Heart left ventricle (tissue), 16 donors: Measurements from ENCODE around the gene C10orf143. TPM values are rescaled to one million over a fixed set of nuclear protein-coding genes. Genes with fewer than 3 reads are reported as not detected.
A peak's percentile ranks its signal among the peaks of the same experiment; 100 is the strongest.

Source experiments
- ATAC-seq, 4 donors: fragments of 200-7000 bp; cut with Tn5 transposase; one replicate each; pipeline ENCODE4 v1.9.1; 2020 to 2022; ENCODE audit warnings: moderate library complexity in 4 of 4, mild to moderate bottlenecking in 3 of 4, moderate number of reproducible peaks in 1 of 4
- DNase-seq, 5 donors: peaks; one replicate each; pipeline ENCODE4 v3.0.0-alpha.2; 2020
- H3K27ac ChIP-seq, 12 donors: fragments of 200-600 bp; sonication (generic) in 4 of 12; one replicate each; pipeline versions ENCODE4 v1.5.0 to v1.8.0; 2016 to 2022; ENCODE audit warnings: mild to moderate bottlenecking in 2 of 12
- H3K27me3 ChIP-seq, 9 donors: fragments of 200-600 bp; sonication (generic) in 2 of 9; one replicate each; pipeline versions ENCODE4 v1.5.1 to v1.8.0; 2016 to 2022; ENCODE audit warnings: mild to moderate bottlenecking in 3 of 9
- H3K36me3 ChIP-seq, 9 donors: fragments of 200-600 bp; sonication (generic) in 2 of 9; one replicate each; pipeline versions ENCODE4 v1.5.0 to v1.8.0; 2018 to 2022; ENCODE audit warnings: mild to moderate bottlenecking in 2 of 9
- H3K4me1 ChIP-seq, 12 donors: fragments of 200-600 bp; sonication (generic) in 4 of 12; one replicate each; pipeline versions ENCODE4 v1.5.0 to v1.8.0; 2016 to 2022; ENCODE audit warnings: mild to moderate bottlenecking in 3 of 12
- H3K4me3 ChIP-seq, 12 donors: fragments of 200-600 bp; sonication (generic) in 4 of 12; one replicate each; pipeline versions ENCODE4 v1.5.0 to v1.8.0; 2017 to 2022; ENCODE audit warnings: mild to moderate bottlenecking in 9 of 12, moderate library complexity in 4 of 12
- H3K9me3 ChIP-seq, 12 donors: fragments of 200-600 bp; sonication (generic) in 4 of 12; one replicate each; pipeline versions ENCODE4 v1.5.0 to v1.8.0; 2016 to 2022; ENCODE audit warnings: mild to moderate bottlenecking in 1 of 12
- CTCF ChIP-seq, 12 donors: fragments of 200-600 bp; sonication (generic) in 4 of 12; IDR thresholded peaks; one replicate each; pipeline versions ENCODE4 v1.5.0 to v1.8.0; 2018 to 2022; ENCODE audit warnings: antibody characterized with exemption in 12 of 12, mild to moderate bottlenecking in 5 of 12
- POLR2A ChIP-seq, 2 donors: fragments of 450-650 bp; IDR thresholded peaks; one replicate each; pipeline ENCODE4 v1.6.1; 2017; ENCODE audit warnings: antibody characterized with exemption in 2 of 2, mild to moderate bottlenecking in 2 of 2, moderate library complexity in 2 of 2
- WGBS, 4 donors: extraction: QIAGEN DNeasy Blood & Tissue Kit in 2 of 4; methylation state at CpG; one replicate each; pipeline versions ENCODE4 v1.1.5 to v1.1.7; 2013 to 2018; 5-methylcytosine and 5-hydroxymethylcytosine counted together
- intact Hi-C, 10 donors: fragments of 100-400 bp; cut with DNase I; formaldehyde crosslinking; loops; one replicate each; pipeline versions ENCODE4 v1.11.1 to v1.14.2; 2022
- polyA plus RNA-seq, 2 donors: library from polyadenylated mRNA; stranded (reverse); fragments of 200-250 nt; gene quantifications; one replicate each; pipeline ENCODE4 v1.2.3, GENCODE V29; 2013
- total RNA-seq, 9 donors: library from RNA; depleted of rRNA in 2 of 9; stranded (reverse); fragments of >200 nt in 2 of 9; fragmentation: NEBNext Ultra II Directional in 3 of 9; extraction: Animal tissue kit (Norgen Biotek cat#: 25700) in 3 of 9; gene quantifications; one replicate each; pipeline versions ENCODE4 v1.1.0 to v1.2.4, GENCODE V29; 2016 to 2023
- donor health status: ischemic (EF 13 %, LVEDD 7.1; RV severe dilation, severe dysfunction).
- donor health status: healthy with polysubstance abuse.
- donor health status: DM: no; HTN: yes; CAD: no.
- donor health status: DM: no; HTN: no; CAD: no.
- donor health status: ischemic (EF 25% LVEDD 6.9; RV normal size, moderate dysfunction).
- donor health status: ischemic (EF 25% LVEDD 5.7; RV mildly dilated, moderate dysfunction).
- donor health status: healthy.
- donor health status: DM: yes; HTN: yes; CAD: no.
- donor health status: ischemic (EF 35%, LVEDD 5.7; RV mildly dilated, moderate dysfunction).
- donor health status: nonischemic (EF 11% LVEDD 7.7; RV severe dilation, severe dysfunction).
- donor health status: DM: yes; HTN: yes; CAD: no.
- donor health status: PGD.
- donor health status: ischemic (EF 29% LVEDD 5.4; RV normal size, mild dysfunction).
- donor health status: nonischemic (EF 23%, LVEDD 6.1; RV moderate dilation, normal function).

Gene C10orf143
- total and polyA plus RNA-seq, 11 donors: 0.32 to 3.7 (median 1.6) TPM; not detected in 1

DNA sequence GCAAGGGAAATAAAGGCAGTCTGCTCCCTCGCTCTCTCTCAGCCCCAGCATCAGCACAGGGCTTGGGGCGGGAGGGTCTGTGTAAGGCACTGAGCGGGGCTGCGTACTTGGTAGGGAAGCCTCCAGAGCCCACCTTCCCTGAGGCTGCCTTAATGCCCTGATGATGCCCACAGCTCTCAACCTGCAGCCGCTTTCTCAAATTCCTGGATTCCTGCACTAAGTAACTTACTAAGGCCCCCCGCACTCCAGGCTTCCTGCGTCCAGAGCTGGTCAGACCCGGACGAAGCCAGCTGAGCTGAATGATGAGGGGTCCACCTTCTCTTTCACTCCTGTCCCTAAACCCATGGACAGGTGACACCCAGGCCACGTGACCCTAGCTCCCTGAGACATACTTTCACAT lies 63.3 kb downstream of the C10orf143 start:
- H3K27me3 ChIP-seq: peaks cover 0 to 50% (median 3%) of the 10 kb centered on the region in 9 donors
- H3K4me3 ChIP-seq: no peak overlapping the region
- intact Hi-C loops: no loop called here

DNA sequence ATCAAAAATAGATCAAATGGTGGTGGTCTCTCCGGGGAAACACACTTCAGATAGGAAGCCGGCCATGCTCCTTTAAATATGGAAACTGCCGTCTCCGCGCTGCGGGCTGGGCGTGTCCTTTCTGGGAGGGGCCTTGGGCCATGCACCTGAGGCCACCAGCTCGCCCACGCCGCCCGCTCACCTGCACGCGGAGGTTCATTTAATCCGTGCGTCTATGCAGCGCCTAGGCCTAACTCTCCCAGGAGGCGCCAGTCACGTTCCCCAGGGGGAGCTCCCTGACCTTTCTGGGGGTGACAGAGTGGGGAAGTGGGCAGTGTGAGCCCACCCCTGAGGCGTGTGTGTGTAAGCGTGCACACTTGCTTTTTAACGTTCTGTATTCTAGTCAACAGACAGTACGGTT lies 64.0 kb downstream of the C10orf143 start:
- intact Hi-C loops: no loop called here
- TF ChIP-seq POLR2A (IDR thresholded peaks at IDR 0.05) (no peak), CTCF (IDR thresholded peaks at IDR 0.05) (no peak)
- Histone ChIP-seq H3K27me3 (peaks cover 0 to 47% (median 3%) of the 10 kb centered on the region in 9 donors), H3K9me3 (no peaks in the 10 kb centered on the region), H3K27ac (no peak overlapping the region), H3K4me1 (no peaks in the 10 kb centered on the region), H3K36me3 (no peaks in the 10 kb centered on the region), H3K4me3 (no peak overlapping the region)
- ATAC-seq (no peak), DNase-seq (no peak)
- WGBS, 4 donors: 76 to 83% (median 81%) methylated on average over 22 of the region's 22 CpGs

More for the DNA sequence above, 63.3 kb downstream of the C10orf143 start:
- no peak overlapping the region for H3K27ac ChIP-seq
- no peak for DNase-seq
- ATAC-seq: no peak
- TF ChIP-seq CTCF (IDR thresholded peaks at IDR 0.05) (no peak), POLR2A (IDR thresholded peaks at IDR 0.05) (no peak)
- 77 to 87% (median 81%) methylated on average over 5 to 10 of the region's 10 CpGs for WGBS, 4 donors
- no peaks in the 10 kb centered on the region for H3K4me1 ChIP-seq
- no peaks in the 10 kb centered on the region for H3K9me3 ChIP-seq
- H3K36me3 ChIP-seq: no peaks in the 10 kb centered on the region

GRCh38 chr10:130045801-130046321 lies 64.8 kb downstream of the C10orf143 start:
- no peak overlapping the region for H3K4me3 ChIP-seq
- DNase-seq: no peak

GRCh38 chr10:130045091-130045652 lies 65.5 kb downstream of the C10orf143 start:
- Histone ChIP-seq H3K36me3 (no peaks in the 10 kb centered on the region), H3K4me1 (no peaks in the 10 kb centered on the region), H3K27me3 (peaks cover 0 to 47% (median 3%) of the 10 kb centered on the region in 9 donors), H3K27ac (no peak overlapping the region), H3K9me3 (no peaks in the 10 kb centered on the region), H3K4me3 (no peak overlapping the region)
- intact Hi-C loops: no loop called here
- TF ChIP-seq POLR2A (IDR thresholded peaks at IDR 0.05) (no peak), CTCF (IDR thresholded peaks at IDR 0.05) (peak in 2 of 12 donors; percentile 4 to 32)
- 47 to 62% (median 52%) methylated on average over 10 to 30 of the region's 30 CpGs for WGBS, 4 donors
- DNase-seq (no peak), ATAC-seq (no peak)

More at GRCh38 chr10:130045801-130046321, 64.8 kb downstream of the C10orf143 start:
- Histone ChIP-seq H3K27ac (no peak overlapping the region), H3K4me1 (no peaks in the 10 kb centered on the region), H3K36me3 (no peaks in the 10 kb centered on the region), H3K9me3 (no peaks in the 10 kb centered on the region), H3K27me3 (peaks cover 0 to 47% (median 3%) of the 10 kb centered on the region in 9 donors)
- peak in 1 of 4 donors; percentile 16 for ATAC-seq
- 93 to 94% (median 94%) methylated on average over 43 of the region's 43 CpGs for WGBS, 4 donors
- intact Hi-C loops: no loop called here
- TF ChIP-seq CTCF (IDR thresholded peaks at IDR 0.05) (no peak), POLR2A (IDR thresholded peaks at IDR 0.05) (no peak)
